HepG2 (cell line): Measurements from ENCODE around the gene LYPD4. TPM values are rescaled to one million over a fixed set of nuclear protein-coding genes. Genes with fewer than 3 reads are reported as not detected.

Experiments
- AGO2 ChIP-seq: fragments of 200-400 bp; formaldehyde crosslinking; optimal IDR thresholded peaks from 2 replicates; pipeline ENCODE3; 2017; ENCODE audit warnings: mild to moderate bottlenecking, low read depth, low read length, moderate library complexity
- DMAP1 ChIP-seq: IDR thresholded peaks from 2 replicates; pipeline ENCODE4 v1.6.1; 2016
- DZIP1 ChIP-seq: sonication (generic); formaldehyde crosslinking; IDR thresholded peaks from 2 replicates; pipeline ENCODE4 v1.5.0; 2020; ENCODE audit warnings: mild to moderate bottlenecking, missing genetic modification reagents
- KDM3A ChIP-seq: IDR thresholded peaks from 2 replicates; pipeline ENCODE4 v1.6.1; 2018; ENCODE audit warnings: low read depth, missing compliant biosample characterization
- MAFF ChIP-seq: IDR thresholded peaks from 2 replicates; pipeline ENCODE4 v1.6.1; 2011; ENCODE audit warnings: low read depth, low read length, improper control_type of control experiment
- MIER3 ChIP-seq: IDR thresholded peaks from 2 replicates; pipeline ENCODE4 v1.6.1; 2016; ENCODE audit warnings: missing compliant biosample characterization, borderline replicate concordance
- PAF1 ChIP-seq: IDR thresholded peaks from 2 replicates; pipeline ENCODE4 v1.6.1; 2016; ENCODE audit warnings: missing genetic modification reagents, missing compliant biosample characterization
- PITX1 ChIP-seq: sonication (generic); formaldehyde crosslinking; IDR thresholded peaks from 2 replicates; pipeline ENCODE4 v1.5.1; 2020; ENCODE audit warnings: mild to moderate bottlenecking, missing genetic modification reagents
- POLR2A ChIP-seq, 2 experiments: IDR thresholded peaks; 2 replicates each; pipeline ENCODE4 v1.6.1; 2011; ENCODE audit warnings: low read depth in 2 of 2, low read length in 2 of 2, mild to moderate bottlenecking in 1 of 2, moderate library complexity in 1 of 2; ENCODE audit not compliant: insufficient read depth in 1 of 2
- SAP130 ChIP-seq: IDR thresholded peaks from 2 replicates; pipeline ENCODE4 v1.6.1; 2016; ENCODE audit warnings: low read depth
- SETDB1 ChIP-seq: sonication (generic); formaldehyde crosslinking; IDR thresholded peaks from 2 replicates; pipeline ENCODE4 v1.5.1; 2020; ENCODE audit warnings: missing genetic modification reagents, mild to moderate bottlenecking, borderline replicate concordance
- SYNCRIP ChIP-seq: fragments of 200-400 bp; formaldehyde crosslinking; IDR thresholded peaks from 2 replicates; pipeline ENCODE4 v1.6.1; 2018; ENCODE audit warnings: mild to moderate bottlenecking, low read depth, low read length; ENCODE audit not compliant: insufficient read depth
- THAP11 ChIP-seq: IDR thresholded peaks from 2 replicates; pipeline ENCODE4 v1.6.1; 2016; ENCODE audit warnings: missing biosample characterization, missing genetic modification reagents
- TP53 ChIP-seq: sonication (generic); formaldehyde crosslinking; conservative IDR thresholded peaks from 2 replicates; pipeline ENCODE4 v1.4.0; 2020; ENCODE audit warnings: missing genetic modification reagents
- ZFP1 ChIP-seq: IDR thresholded peaks from 2 replicates; pipeline ENCODE4 v1.6.1; 2016
- ZNF598 ChIP-seq: sonication (generic); formaldehyde crosslinking; IDR thresholded peaks from 2 replicates; pipeline ENCODE4 v1.5.1; 2020; ENCODE audit warnings: mild to moderate bottlenecking, missing genetic modification reagents, borderline replicate concordance
- ZNF713 ChIP-seq: sonication (generic); formaldehyde crosslinking; IDR thresholded peaks from 2 replicates; pipeline ENCODE4 v1.4.0; 2020; ENCODE audit warnings: mild to moderate bottlenecking, missing genetic modification reagents
- polyA plus RNA-seq, 8 experiments: library from polyadenylated mRNA; depleted of rRNA in 3 of 8; stranded (reverse) in 7 of 8; unstranded in 1 of 8; fragments of >200 nt; fragmentation: Illumina TruSeq in 4 of 8; extraction: Trizol in 4 of 8; gene quantifications; 2 replicates each; pipeline versions ENCODE4 v1.2.1 to v1.2.3, GENCODE V29; 2011 to 2016; ENCODE audit warnings: low read depth in 4 of 8, missing spikeins in 1 of 8, mixed read lengths in 1 of 8; ENCODE audit not compliant: insufficient read depth in 1 of 8
- total RNA-seq, 5 experiments: library from RNA; depleted of rRNA; stranded (reverse); fragments of >200 nt; fragmentation: Illumina TruSeq; extraction: Trizol; gene quantifications; 2 replicates each; pipeline ENCODE4 v1.2.3, GENCODE V29; 2016; ENCODE audit warnings: low read depth in 1 of 5
- TF ChIP-seq, protein P1 (sequence below): sonication (generic); formaldehyde crosslinking; IDR thresholded peaks from 2 replicates; pipeline ENCODE4 v1.4.0; 2020; ENCODE audit warnings: missing genetic modification reagents
- TF ChIP-seq, protein P2 (sequence below): sonication (generic); formaldehyde crosslinking; IDR thresholded peaks from 2 replicates; pipeline ENCODE4 v1.4.0; 2020; ENCODE audit warnings: missing genetic modification reagents
- TF ChIP-seq, protein P3 (sequence below): sonication (generic); formaldehyde crosslinking; IDR thresholded peaks from 2 replicates; pipeline ENCODE4 v1.5.0; 2020; ENCODE audit warnings: missing genetic modification reagents

Gene LYPD4
- total and polyA plus RNA-seq, 2 of the 13 experiments (the other 11 are each of a cell fraction or from before 2014, with no cell fraction given), result not detected

GRCh38 chr19:41860419-41861115, 16.1 kb upstream of the LYPD4 start (continued):
- peak in 1 of 2 experiments; percentile 6; a peak in 1 of 4 replicates for TF ChIP-seq POLR2A (IDR thresholded peaks at IDR 0.05; ENCODE audit: insufficient read depth in 1 of 2, low read depth in 2 of 2, low read length in 2 of 2)
- TF ChIP-seq PAF1 (CRISPR knock-in tag), result peak; percentile 21; the same call in 1 of the 2 replicates
- TF ChIP-seq, protein P1, sequence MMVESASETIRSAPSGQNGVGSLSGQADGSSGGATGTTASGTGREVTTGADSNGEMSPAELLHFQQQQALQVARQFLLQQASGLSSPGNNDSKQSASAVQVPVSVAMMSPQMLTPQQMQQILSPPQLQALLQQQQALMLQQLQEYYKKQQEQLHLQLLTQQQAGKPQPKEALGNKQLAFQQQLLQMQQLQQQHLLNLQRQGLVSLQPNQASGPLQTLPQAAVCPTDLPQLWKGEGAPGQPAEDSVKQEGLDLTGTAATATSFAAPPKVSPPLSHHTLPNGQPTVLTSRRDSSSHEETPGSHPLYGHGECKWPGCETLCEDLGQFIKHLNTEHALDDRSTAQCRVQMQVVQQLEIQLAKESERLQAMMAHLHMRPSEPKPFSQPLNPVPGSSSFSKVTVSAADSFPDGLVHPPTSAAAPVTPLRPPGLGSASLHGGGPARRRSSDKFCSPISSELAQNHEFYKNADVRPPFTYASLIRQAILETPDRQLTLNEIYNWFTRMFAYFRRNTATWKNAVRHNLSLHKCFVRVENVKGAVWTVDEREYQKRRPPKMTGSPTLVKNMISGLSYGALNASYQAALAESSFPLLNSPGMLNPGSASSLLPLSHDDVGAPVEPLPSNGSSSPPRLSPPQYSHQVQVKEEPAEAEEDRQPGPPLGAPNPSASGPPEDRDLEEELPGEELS (CRISPR knock-in tag), result no peak
- TF ChIP-seq DMAP1 (CRISPR knock-in tag), result no peak
- no peak for TF ChIP-seq KDM3A
- 0 out of 2 replicates have a peak, but pooled peaks have one; percentile 57 for TF ChIP-seq ZNF598 (CRISPR knock-in tag)
- TF ChIP-seq AGO2, result peak; percentile 90
- 0 out of 2 replicates have a peak, but pooled peaks have one; percentile 16 for TF ChIP-seq DZIP1 (CRISPR knock-in tag)
- no peak for TF ChIP-seq PITX1 (CRISPR knock-in tag)
- no peak for TF ChIP-seq MIER3 (CRISPR knock-in tag)
- 0 out of 2 replicates have a peak, but pooled peaks have one; percentile 13 for TF ChIP-seq SAP130
- no peak for TF ChIP-seq ZNF713
- TF ChIP-seq MAFF, result no peak
- TF ChIP-seq, protein P2, sequence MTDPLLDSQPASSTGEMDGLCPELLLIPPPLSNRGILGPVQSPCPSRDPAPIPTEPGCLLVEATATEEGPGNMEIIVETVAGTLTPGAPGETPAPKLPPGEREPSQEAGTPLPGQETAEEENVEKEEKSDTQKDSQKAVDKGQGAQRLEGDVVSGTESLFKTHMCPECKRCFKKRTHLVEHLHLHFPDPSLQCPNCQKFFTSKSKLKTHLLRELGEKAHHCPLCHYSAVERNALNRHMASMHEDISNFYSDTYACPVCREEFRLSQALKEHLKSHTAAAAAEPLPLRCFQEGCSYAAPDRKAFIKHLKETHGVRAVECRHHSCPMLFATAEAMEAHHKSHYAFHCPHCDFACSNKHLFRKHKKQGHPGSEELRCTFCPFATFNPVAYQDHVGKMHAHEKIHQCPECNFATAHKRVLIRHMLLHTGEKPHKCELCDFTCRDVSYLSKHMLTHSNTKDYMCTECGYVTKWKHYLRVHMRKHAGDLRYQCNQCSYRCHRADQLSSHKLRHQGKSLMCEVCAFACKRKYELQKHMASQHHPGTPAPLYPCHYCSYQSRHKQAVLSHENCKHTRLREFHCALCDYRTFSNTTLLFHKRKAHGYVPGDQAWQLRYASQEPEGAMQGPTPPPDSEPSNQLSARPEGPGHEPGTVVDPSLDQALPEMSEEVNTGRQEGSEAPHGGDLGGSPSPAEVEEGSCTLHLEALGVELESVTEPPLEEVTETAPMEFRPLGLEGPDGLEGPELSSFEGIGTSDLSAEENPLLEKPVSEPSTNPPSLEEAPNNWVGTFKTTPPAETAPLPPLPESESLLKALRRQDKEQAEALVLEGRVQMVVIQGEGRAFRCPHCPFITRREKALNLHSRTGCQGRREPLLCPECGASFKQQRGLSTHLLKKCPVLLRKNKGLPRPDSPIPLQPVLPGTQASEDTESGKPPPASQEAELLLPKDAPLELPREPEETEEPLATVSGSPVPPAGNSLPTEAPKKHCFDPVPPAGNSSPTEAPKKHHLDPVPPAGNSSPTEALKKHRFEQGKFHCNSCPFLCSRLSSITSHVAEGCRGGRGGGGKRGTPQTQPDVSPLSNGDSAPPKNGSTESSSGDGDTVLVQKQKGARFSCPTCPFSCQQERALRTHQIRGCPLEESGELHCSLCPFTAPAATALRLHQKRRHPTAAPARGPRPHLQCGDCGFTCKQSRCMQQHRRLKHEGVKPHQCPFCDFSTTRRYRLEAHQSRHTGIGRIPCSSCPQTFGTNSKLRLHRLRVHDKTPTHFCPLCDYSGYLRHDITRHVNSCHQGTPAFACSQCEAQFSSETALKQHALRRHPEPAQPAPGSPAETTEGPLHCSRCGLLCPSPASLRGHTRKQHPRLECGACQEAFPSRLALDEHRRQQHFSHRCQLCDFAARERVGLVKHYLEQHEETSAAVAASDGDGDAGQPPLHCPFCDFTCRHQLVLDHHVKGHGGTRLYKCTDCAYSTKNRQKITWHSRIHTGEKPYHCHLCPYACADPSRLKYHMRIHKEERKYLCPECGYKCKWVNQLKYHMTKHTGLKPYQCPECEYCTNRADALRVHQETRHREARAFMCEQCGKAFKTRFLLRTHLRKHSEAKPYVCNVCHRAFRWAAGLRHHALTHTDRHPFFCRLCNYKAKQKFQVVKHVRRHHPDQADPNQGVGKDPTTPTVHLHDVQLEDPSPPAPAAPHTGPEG (CRISPR knock-in tag), result 0 out of 2 replicates have a peak, but pooled peaks have one; percentile 29
- peak; percentile 89 for TF ChIP-seq TP53 (CRISPR knock-in tag)
- no peak for TF ChIP-seq SYNCRIP
- TF ChIP-seq THAP11 (CRISPR knock-in tag), result no peak
- no peak for TF ChIP-seq ZFP1 (CRISPR knock-in tag)
- TF ChIP-seq SETDB1 (CRISPR knock-in tag), result no peak
- TF ChIP-seq, protein P3, sequence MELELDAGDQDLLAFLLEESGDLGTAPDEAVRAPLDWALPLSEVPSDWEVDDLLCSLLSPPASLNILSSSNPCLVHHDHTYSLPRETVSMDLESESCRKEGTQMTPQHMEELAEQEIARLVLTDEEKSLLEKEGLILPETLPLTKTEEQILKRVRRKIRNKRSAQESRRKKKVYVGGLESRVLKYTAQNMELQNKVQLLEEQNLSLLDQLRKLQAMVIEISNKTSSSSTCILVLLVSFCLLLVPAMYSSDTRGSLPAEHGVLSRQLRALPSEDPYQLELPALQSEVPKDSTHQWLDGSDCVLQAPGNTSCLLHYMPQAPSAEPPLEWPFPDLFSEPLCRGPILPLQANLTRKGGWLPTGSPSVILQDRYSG (CRISPR knock-in tag), result no peak
